Hepatocyte (in vitro differentiated cells): ENCODE data around the gene KIF18B. TPM values are rescaled to one million over a fixed set of nuclear protein-coding genes. Genes with fewer than 3 reads are reported as not detected.

Experiments
- DNase-seq: peaks from one replicate; pipeline ENCODE4 v3.0.0-alpha.2; 2016; ENCODE audit warnings: low spot score
- H2AFZ ChIP-seq: fragments of 200-600 bp; sonication (generic); 2 replicates; pipeline ENCODE4 v1.6.0; 2016; ENCODE audit warnings: antibody characterized with exemption, mild to moderate bottlenecking
- H3K27ac ChIP-seq: fragments of 200-600 bp; sonication (generic); 2 replicates; pipeline ENCODE4 v1.5.1; 2016; ENCODE audit warnings: mild to moderate bottlenecking
- H3K27me3 ChIP-seq: fragments of 200-600 bp; sonication (generic); 2 replicates; pipeline ENCODE4 v1.6.1; 2016
- H3K36me3 ChIP-seq: fragments of 200-600 bp; sonication (generic); replicated peaks from 2 replicates; pipeline ENCODE4 v1.5.1; 2016; ENCODE audit warnings: low read depth; ENCODE audit not compliant: insufficient read depth
- H3K4me1 ChIP-seq: fragments of 200-600 bp; sonication (generic); 2 replicates; pipeline ENCODE4 v1.5.1; 2016; ENCODE audit warnings: mild to moderate bottlenecking, moderate library complexity; ENCODE audit not compliant: insufficient read depth
- H3K4me2 ChIP-seq: fragments of 200-600 bp; sonication (generic); 2 replicates; pipeline ENCODE4 v1.6.0; 2016
- H3K4me3 ChIP-seq: fragments of 200-600 bp; sonication (generic); 2 replicates; pipeline ENCODE4 v1.5.1; 2016; ENCODE audit warnings: mild to moderate bottlenecking
- H3K79me2 ChIP-seq: fragments of 200-600 bp; sonication (generic); 2 replicates; pipeline ENCODE4 v1.6.0; 2017; ENCODE audit warnings: mild to moderate bottlenecking
- H3K9me2 ChIP-seq: fragments of 200-600 bp; sonication (generic); replicated peaks from 2 replicates; pipeline ENCODE4 v1.6.0; 2017; ENCODE audit warnings: mild to moderate bottlenecking; ENCODE audit not compliant: insufficient read depth
- H3K9me3 ChIP-seq: fragments of 200-600 bp; sonication (generic); 2 replicates; pipeline ENCODE4 v1.5.1; 2016; ENCODE audit warnings: low read depth, mild to moderate bottlenecking
- H4K20me1 ChIP-seq: fragments of 200-600 bp; sonication (generic); 2 replicates; pipeline ENCODE4 v1.6.0; 2016; ENCODE audit warnings: mild to moderate bottlenecking; ENCODE audit not compliant: insufficient read depth, poor library complexity, severe bottlenecking
- CTCF ChIP-seq: fragments of 200-600 bp; sonication (generic); IDR thresholded peaks from 2 replicates; pipeline ENCODE4 v1.5.1; 2016; ENCODE audit warnings: antibody characterized with exemption, mild to moderate bottlenecking; ENCODE audit not compliant: poor library complexity
- EZH2 ChIP-seq: fragments of 200-600 bp; sonication (generic); IDR thresholded peaks from 2 replicates; pipeline ENCODE4 v1.6.1; 2016; ENCODE audit warnings: antibody characterized with exemption, mild to moderate bottlenecking, borderline replicate concordance
- EZH2phosphoT487 ChIP-seq: fragments of 200-600 bp; sonication (generic); IDR thresholded peaks from one replicate; pipeline ENCODE4 v1.6.1; 2018; ENCODE audit warnings: antibody characterized with exemption, mild to moderate bottlenecking, low read depth, moderate library complexity; ENCODE audit not compliant: unreplicated experiment, severe bottlenecking
- WGBS: methylation state at CpG from one replicate; pipeline ENCODE4 v1.1.6; 2016; ENCODE audit warnings: low lambda C conversion rate; ENCODE audit errors: missing lambda C conversion rate; 5-methylcytosine and 5-hydroxymethylcytosine counted together
- polyA plus RNA-seq: library from polyadenylated mRNA; unstranded; fragments of >200 nt; fragmentation: Nextera tagmentation; extraction: Ambion mirVana; gene quantifications from 2 replicates; pipeline ENCODE4 v1.2.1, GENCODE V29; 2016
- total RNA-seq: library from RNA; depleted of rRNA; stranded (reverse); fragments of >200 nt; gene quantifications from 2 replicates; pipeline ENCODE4 v1.2.3, GENCODE V29; 2014

Gene KIF18B
- total and polyA plus RNA-seq, 2 experiments from 2014 or later = 1.8 to 4.3 TPM

GRCh38 chr17:44922746-44923470, 24.7 kb downstream of the KIF18B start:
- no peak overlapping the region for H3K4me3 ChIP-seq
- WGBS = 77% methylated on average over 19 of the region's 19 CpGs
- H2AFZ ChIP-seq = no peak overlapping the region
- no peak for TF ChIP-seq EZH2phosphoT487
- H3K4me1 ChIP-seq = no peaks in the 10 kb centered on the region
- H3K27ac ChIP-seq = no peak overlapping the region
- H3K9me2 ChIP-seq = no peaks in the 10 kb centered on the region
- no peaks in the 10 kb centered on the region for H3K36me3 ChIP-seq
- peaks cover 14% of the 10 kb centered on the region for H3K27me3 ChIP-seq
- H3K9me3 ChIP-seq = no peaks in the 10 kb centered on the region
- H3K79me2 ChIP-seq = no peaks in the 10 kb centered on the region
- H4K20me1 ChIP-seq = no peaks in the 10 kb centered on the region
- H3K4me2 ChIP-seq = no peak overlapping the region
- DNase-seq = no peak

- no peak for TF ChIP-seq CTCF
- TF ChIP-seq EZH2phosphoT487 = no peak
- TF ChIP-seq EZH2 = no peak
- H3K4me3 ChIP-seq = no peak overlapping the region
- no peaks in the 10 kb centered on the region for H3K9me2 ChIP-seq
- H3K4me1 ChIP-seq = no peaks in the 10 kb centered on the region
- H4K20me1 ChIP-seq = no peaks in the 10 kb centered on the region
- H2AFZ ChIP-seq = no peak overlapping the region
- H3K4me2 ChIP-seq = no peak overlapping the region
- no peaks in the 10 kb centered on the region for H3K36me3 ChIP-seq
- no peak for DNase-seq
- H3K9me3 ChIP-seq = no peaks in the 10 kb centered on the region
- peaks cover 14% of the 10 kb centered on the region for H3K27me3 ChIP-seq
- H3K79me2 ChIP-seq = no peaks in the 10 kb centered on the region
- H3K27ac ChIP-seq = no peak overlapping the region
- 89% methylated on average over 6 of the region's 6 CpGs for WGBS
Measured at GRCh38 chr17:44922136-44922535, 25.4 kb downstream of the KIF18B start.

GRCh38 chr17:44921122-44921882, 26.3 kb downstream of the KIF18B start:
- H3K36me3 ChIP-seq = no peaks in the 10 kb centered on the region
- H3K4me3 ChIP-seq = no peak overlapping the region
- DNase-seq = no peak
- H3K27ac ChIP-seq = no peak overlapping the region
- 57% methylated on average over 11 of the region's 11 CpGs for WGBS
- no peaks in the 10 kb centered on the region for H3K9me2 ChIP-seq
- H3K9me3 ChIP-seq = no peaks in the 10 kb centered on the region
- no peak overlapping the region for H3K4me2 ChIP-seq
- H3K4me1 ChIP-seq = no peaks in the 10 kb centered on the region
- TF ChIP-seq EZH2 (no peak), CTCF (no peak), EZH2phosphoT487 (no peak)
- peaks cover 14% of the 10 kb centered on the region for H3K27me3 ChIP-seq
- no peaks in the 10 kb centered on the region for H4K20me1 ChIP-seq
- H2AFZ ChIP-seq = no peak overlapping the region
- H3K79me2 ChIP-seq = no peaks in the 10 kb centered on the region

GRCh38 chr17:44920565-44920940, 27.0 kb downstream of the KIF18B start:
- Histone ChIP-seq H3K9me3 (no peaks in the 10 kb centered on the region), H3K4me1 (no peaks in the 10 kb centered on the region), H2AFZ (no peak overlapping the region), H4K20me1 (no peaks in the 10 kb centered on the region), H3K27me3 (peaks cover 14% of the 10 kb centered on the region), H3K9me2 (no peaks in the 10 kb centered on the region), H3K4me3 (no peak overlapping the region), H3K27ac (no peak overlapping the region), H3K4me2 (no peak overlapping the region), H3K79me2 (no peaks in the 10 kb centered on the region), H3K36me3 (no peaks in the 10 kb centered on the region)
- DNase-seq = no peak
- WGBS = 81% methylated on average over 7 of the region's 7 CpGs
- no peak for TF ChIP-seq CTCF
- TF ChIP-seq EZH2phosphoT487 = no peak
- TF ChIP-seq EZH2 = no peak
